ENCODE results near the gene TM9SF2.
"Not testable (repeated sequence)": the region's sequence is repeated elsewhere in the genome, so short reads cannot be mapped to it uniquely, and the experiment has no call there.

Gene TM9SF2

DNA sequence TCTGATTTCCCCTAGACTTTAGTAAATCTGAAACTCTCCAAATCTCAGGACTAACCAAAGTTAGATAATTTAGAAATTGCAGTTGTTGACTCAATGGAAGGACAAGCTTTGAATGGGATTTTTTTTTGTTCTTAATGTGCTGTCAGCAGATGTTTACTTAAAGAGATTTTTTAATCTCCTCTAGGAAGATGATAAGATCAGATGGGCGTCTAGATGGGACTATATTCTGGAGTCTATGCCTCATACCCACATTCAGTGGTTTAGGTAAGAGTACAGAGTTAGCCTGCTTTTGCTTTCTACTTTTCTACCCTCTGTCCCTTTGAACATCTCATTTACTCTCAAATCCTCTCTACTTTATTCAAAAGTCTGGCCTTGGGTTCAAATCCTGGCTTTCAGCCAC is 39.3 kb downstream of the TM9SF2 start:
- no peak for DNase-seq

DNA sequence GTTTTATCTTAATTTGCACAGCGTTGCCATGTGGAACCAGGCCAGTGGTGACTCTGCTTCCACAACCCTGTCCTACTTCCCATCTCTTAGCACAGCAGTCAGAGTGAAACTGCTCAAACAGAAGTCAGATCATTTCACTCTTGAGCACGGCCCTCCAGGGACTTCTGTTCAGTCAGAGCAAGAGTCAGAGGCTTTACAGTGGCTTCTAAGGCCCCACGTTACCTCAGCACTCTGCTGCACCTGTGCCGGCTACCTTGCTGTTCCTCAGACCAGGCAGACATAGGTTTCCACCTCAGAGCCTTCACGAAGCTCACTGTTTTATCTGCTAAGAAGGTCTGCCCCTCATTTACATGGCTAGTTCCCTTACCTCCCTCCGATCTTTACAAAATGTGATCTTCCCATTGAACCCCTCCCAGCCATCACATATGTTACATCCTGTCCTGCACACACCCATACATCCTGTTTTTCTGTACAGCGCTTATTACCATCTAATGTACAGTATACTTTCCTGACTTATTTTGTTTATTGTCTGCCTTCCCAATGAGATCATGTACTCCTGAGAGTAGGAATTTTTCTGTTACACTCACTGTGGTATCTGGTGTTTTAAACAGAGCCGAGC is 41.6 kb downstream of the TM9SF2 start:
- no peak for DNase-seq

DNA sequence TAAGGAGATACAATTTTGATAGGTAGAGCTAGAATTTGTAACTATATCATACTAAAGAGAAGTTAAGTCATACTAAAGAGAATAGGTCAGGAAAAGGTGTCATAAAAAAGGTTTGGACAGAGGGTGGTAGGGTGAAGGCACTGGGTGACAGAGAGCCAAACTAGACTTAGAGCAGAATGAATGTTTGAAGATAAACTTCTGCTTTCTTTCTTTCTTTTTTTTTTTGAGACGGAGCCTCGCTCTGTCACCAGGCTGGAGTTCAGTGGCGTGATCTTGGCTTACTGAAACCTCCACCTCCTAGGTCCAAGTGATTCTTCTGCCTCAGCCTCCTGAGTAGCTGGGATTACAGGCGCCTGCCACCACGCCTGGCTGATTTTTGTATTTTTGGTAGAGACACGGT is 44.1 kb downstream of the TM9SF2 start:
- DNase-seq = no peak

DNA sequence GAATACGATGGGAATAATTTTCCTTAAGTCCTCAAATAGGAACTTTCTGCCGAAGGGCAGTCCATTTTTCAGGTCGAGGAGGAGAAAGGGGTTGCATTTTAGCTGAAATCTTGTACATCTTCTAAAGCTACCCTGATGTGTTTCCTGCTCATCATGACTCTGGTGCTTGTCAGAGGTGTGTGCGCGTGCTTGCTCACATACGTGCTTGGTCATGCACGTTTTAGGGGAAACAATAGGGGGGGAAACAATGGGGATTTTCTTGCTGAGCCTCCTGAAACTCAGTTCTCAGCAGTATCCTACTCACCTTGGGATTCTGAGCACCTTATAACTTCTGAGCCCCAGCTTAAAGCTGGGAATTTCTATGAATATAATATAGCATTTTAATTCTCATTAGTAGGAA is 44.7 kb downstream of the TM9SF2 start:
- DNase-seq = no peak

DNA sequence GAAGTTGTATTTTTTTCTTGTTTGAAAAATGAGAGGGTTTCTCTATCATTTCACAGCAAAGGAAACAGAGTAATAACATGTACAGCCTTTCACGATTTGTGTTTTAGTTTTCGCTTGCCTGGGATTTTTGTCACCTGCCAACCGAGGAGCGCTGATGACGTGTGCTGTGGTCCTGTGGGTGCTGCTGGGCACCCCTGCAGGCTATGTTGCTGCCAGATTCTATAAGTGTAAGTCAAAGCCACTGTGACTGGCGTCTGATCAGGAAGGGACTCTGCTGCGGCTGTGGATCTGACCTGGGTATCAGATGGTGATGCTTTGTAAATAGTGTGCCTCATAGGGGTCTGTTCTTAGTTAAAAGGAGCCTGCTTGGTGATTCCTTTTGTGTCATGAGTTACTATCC is 45.6 kb downstream of the TM9SF2 start:
- no peak for DNase-seq

DNA sequence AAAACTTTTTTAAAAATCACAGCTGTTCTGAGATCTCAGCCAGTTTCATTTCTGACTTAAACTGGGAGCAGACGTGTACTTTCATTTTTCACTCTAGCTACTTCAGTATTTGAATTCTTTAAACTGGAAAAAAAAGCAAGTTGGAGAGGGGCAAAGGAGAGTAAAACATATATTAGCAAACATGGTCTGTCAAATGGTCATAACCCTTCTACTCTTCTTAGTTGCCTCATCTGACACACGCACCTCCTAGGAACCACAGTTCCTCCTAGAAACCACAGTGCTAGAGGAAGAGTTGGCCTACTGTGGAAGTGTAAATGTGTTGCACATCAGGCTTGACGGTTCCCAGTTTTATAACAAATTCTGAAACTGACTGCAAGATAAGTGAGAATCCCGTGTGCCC is 47.2 kb downstream of the TM9SF2 start:
- DNase-seq = no peak

DNA sequence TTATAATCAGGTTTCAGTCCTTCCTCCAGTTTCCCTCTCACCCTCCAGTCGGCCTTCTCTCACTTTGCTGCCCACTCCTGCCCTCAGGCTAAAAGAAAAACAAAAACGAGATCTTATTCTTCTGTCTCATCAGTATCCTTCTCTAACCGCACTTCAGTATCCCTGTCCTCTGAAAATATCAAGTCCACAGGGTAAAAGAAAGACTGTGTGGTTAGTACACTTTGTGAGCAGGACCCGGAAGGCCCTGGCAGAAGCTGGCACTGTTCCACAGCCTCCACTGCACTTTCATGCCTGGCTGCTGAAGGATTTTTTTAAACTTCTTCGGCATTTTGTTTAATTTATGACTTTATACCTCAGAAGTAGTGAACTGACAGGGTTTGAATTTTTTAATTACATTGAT is 51.8 kb downstream of the TM9SF2 start:
- DNase-seq = no peak

DNA sequence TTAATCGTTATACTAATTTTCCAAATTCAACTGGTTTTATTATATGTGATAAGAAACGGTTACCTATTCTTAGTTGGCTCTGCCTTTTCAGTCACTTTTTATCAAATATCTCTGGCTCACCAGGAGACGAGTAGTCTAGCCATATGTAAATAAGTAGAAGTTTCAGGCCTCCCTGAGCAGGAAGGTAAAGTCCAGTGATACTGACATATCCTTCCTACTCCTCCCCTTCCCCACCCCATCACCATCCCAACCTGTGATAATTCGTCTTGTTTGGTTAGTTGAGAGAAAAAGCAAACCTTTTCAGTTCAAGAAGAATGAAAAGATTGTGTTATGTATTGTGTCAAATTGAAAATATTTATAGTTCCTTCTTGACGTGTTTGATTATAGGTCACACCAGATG is 53.9 kb downstream of the TM9SF2 start:
- no peak for DNase-seq

DNA sequence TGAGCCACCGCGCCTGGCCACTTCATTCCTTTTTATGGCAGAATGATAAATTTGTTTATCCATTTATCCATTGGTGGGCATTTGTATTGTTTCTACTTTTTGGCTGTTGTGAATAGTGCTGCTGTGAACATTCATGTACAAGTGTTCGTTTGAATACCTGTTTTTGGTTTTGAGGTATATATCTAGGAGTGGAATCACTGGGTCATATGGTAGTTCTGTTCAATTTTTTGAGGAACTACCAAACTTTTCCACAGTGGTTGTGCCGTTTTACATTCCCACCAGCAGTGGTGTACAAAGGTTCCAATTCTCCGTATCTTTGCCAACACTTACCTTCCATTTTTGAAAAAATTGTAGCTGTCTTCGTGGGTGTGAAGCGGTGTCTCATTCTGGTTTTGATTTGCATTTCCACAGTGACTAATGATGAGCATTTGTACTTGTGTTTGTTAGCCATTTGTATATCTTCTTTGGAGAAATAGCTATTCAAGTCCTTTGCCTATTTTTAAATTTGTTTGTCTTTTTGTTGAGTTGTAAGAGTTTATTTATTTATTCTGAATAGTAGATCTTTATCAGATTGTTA is 55.7 kb downstream of the TM9SF2 start:
- no peak for DNase-seq

DNA sequence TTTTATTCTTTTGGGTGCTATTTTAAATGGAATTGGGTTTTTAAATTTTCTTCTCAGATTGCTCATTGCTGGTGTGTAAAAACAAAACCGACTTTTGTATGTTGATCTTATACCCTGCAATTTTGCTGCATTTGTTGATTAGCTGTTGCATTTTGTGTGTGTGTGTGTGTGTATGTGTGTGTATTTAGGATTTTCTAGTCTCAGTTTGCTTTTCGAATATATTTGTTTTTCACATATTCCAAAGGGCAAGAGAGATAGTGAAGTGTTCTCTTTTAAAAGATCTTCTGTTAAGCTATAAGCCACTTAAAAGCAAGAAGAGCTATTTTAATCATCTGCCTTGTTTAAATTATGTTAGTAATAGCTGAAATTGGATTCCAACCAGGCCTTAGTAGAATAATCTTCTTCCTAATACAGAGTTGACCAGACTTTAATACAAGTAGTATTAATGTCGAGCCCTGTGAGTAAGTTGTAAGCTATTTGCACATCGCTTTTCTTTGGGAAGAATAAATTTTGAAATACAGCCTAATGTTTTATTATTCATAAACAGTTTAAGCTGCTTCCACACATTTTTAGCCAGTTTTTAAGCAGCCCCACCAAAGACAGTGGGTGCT is 57.4 kb downstream of the TM9SF2 start:
- DNase-seq = no peak

DNA sequence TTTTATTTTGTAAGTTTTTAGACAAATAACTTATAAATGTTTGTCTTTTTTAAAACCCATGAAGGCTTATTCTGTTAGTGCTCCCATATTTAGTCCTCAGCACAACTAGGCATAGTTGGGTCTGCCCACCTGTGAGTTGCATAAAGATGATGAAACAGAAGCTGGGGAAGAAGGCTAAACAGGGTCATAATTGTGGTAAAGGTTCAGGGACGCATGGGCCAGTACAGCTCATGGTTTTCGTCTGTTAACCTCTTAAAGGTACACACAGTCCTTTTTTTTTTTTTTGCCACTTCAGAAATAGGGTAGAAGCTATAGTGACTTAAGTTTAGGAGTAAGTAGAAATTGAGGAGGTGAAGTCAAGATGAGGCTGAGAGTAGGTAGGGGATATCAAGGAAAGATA is 58.3 kb downstream of the TM9SF2 start:
- DNase-seq = no peak

DNA sequence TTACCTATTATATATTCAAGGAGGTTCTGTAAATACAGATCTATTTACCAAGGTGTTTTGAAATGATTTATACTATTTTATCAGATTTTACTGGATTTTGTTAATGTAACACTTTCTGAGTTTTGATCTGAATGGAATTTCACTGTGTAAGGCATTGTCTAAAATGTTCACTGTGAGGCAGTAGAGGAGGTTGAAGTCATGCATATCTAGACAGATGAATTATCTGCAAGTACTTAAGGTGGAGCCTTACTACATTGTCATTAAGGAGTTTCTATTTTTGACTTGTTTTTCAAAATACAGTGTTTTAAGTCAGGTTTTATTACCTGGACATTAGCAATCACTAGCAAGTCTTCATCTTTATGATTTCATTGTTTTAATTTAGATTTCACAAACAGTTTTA is 62.1 kb downstream of the TM9SF2 start:
- no peak for DNase-seq

DNA sequence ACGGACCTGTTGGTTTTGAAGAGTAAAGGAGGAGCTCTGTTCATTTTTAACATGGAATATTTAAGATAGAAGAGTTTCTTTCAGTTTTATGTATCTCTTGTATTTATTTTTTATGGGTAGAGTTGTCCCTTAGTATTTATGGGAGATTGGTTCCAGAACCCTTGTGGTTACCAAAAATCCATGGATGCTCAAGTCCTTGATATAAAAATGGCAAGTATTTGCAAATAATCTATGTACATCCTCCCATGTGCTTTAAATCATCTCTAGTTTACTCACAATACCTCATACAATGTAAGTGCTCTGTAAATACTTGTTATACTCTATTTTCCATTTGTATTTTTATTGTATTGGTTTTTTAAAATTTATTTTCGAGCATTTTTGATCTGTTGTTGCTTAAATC is 63.1 kb downstream of the TM9SF2 start:
- DNase-seq = no peak

DNA sequence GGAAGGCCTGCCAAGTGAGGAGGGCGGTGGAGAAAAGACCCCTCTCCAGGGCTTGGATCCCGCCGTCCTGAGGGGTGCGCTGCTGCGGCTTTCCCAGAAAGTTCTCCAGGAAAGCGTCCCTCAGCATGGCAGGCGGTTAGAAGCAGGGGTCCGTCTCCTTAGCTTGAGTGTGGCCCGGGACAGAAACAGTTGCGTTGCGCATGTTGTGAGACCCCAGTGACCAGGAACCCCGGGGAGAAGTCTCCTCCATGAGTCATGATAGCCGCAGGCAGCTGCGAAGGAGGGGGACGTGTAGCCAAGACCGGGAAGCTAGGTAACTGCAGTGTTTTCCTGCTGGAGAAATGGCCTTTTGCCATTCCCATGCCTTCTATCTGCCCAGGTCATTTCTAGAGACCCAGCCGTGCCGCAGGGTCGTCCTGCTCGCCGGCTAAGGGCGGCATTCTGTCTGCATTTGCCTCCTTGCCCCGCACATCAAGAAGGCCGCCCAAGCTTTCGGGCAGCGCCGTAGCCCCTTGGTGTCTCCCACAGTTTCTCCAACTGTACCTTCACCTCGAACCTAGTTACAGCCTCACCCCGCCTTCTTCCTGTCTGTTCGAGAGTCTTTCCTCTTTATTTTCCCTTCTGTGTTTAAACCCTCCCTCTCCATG is 64.3 kb downstream of the TM9SF2 start:
- no peak for DNase-seq

DNA sequence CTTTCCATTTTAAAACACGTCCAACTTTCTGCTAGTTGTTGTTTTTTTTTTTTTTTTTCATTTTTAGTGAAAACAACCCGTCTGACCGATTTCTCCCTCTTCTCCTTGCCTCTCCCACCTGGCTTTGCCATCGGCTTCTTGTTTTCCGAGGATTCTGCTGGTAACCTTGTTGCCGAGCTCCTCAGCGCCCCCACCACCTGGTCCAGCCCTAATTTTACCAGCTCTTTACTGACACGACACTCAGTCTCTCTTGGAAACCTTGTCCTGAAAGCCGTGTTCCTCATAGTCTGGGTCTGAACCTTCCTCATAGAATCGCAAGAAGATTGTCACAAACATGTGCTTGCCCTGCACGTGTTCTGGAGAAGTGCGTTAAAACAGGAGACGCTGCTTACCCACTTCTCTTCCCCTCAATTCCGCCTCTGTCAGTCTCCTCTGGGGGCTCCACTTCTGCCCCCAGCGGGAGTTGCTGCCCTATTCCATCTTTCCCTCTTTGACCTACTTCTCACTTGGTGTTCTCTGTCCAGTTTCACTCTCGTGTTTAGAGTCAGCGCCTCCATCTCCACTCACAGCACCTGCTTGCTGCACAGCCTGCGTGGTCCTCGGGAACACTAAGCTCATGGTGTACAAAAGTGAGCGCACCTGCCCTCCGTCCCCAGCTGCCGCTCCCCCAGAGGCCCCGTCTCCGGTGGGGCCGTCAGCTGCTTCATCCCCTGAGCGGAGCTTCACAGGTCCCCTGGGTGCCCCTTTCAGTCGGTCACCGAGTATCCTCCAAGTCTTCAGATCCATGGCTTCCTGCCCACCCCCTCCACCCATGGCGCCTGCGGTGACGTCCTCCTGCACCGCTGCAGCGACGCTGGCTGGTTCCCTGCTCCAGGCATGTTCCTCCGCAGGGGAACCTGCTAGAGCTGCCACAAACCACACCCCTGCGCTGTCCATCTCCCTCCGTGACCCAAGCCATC is 65.1 kb downstream of the TM9SF2 start:
- DNase-seq = no peak

DNA sequence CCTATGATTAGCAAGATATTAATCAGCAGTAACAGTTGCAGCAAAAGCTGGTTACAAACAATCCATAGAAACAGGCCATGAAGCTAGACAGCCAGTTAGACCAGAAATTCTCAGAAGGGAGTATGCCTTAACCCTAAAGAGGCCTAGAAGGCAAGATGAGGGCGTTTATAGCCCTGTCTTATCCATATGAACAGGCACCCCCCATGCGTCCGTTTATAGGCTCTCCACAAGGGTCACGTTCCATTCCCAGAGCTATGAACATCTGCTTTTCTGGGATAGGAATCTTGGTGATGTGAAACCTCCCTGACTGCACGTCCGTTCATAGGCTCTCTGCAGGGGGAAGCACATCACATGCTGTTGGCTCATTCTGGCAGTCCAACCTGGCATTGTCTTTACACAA is 67.6 kb downstream of the TM9SF2 start:
- not testable (repeated sequence) for DNase-seq

DNA sequence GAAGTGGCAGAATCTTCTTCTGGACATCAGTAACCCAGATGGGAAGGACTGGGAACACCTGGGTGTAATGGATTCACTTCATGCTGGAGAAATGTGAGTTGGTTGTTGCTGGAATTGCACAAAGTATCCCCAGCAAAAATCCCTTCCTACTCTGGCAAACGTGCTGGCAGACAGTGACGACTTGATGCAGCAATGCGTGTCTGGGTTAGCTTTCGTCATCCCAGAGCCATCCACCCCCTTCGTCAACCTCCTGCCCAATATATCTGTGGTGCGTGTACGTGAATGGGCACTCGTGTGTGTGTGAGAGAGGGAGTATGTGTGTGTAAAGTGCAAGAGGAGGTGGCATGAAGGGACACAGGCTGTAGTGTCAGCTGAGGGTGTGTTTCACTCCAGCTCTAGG is 70.9 kb downstream of the TM9SF2 start:
- no peak for DNase-seq

DNA sequence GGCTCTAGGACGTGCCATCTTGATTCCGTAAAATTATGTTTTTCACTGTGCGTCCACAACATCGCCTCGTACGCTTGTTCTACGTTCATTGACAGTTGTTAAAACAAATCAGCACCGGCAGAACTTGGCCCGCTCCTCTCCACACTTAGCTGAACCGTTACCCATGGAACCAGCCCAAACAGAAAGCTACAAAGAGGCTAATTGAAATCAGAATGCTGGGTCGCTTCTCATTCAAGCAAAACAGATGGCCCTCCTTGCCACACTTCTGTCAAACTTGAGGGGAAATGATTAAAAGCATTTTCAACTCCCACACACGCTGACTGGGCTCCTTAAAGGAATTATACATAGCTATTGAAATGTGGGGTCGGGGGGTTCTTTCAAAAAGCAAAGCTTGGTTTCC is 71.6 kb downstream of the TM9SF2 start:
- no peak for DNase-seq

DNA sequence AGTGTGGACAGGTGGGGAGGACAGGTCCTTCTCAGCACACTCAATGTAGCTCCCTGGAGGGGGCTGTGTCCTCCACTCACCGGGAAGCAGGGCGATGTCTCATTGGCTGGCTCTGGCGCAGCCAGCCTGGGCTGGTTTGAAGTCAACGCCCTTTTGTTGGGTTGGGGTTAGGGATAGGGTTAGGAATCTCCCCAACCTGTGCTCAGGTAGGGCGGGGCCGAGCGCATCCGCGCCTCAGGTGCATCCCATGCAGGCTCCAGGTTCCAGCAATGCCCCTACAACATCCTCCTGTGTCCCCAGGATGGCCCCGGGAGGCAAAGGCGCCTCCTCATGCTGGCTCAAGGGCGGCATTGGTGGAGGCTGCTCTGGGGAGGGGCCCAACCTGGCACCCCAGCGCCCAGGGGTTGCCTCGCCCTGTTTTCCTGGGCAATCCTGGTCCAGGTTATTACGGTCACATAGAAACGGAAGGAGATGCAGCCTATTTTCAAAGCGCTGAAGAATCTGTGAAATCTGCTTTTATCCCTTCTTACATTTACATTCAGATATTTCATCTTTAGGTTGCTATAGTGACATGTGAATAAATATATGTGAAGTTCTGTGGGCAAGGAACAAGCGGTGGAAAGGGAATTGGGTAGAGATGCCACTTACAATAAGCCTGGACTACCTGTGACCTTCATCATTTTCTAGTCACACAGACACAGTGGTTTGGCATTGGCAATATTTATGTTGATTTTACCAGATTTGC is 74.3 kb downstream of the TM9SF2 start:
- no peak for DNase-seq

DNA sequence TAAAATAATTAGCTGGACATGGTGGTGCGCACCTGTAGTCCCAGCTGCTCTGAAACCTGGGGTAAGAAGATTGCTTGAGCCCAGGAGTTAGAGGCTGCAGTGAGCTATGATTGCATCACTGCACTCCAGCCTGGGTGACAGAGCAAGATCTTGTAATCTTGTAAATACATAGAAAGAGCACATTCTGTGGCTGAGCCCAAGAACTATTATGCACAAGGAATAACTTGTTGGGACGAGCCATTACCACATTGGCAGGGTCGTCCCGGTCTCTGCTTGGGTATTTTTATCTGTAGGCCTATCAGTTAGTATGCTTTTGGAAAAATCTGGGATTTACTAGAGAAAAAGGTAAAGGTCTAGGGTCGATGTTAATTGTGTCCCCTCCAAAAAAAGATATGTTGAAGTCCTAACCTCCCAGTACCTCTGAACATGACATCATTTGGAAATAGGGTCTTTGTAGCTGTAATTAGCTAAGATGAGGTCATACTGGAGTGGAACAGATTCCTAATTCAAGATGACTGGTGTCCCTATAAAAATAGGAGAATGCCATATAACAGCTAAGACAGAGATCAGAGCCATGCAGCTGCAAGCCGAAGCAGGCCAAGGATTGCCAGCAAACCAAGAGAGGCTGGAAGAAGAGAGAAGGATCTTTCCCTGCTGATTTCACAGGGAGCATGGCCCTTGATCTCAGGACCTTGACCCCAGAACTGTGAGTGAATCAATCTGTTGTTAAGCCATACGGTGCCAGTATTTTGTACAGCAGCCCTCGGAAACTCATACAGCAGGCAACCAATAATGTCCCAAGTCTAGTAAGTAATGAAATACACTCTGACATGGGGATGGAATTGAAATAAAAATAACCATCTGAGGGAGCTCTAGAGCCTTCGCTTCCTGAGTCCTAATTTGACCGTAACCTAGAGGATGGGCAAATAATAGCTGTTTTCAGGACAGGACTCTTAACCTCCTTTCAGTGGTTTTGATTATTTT is 77.0 kb downstream of the TM9SF2 start:
- DNase-seq = no peak
